H1 (cell line): ENCODE measurements around the gene CREBBP. TPM values are rescaled to one million over a fixed set of nuclear protein-coding genes. Genes with fewer than 3 reads are reported as not detected.

Experiments
- CTCF ChIA-PET: fragments of 300-600 bp; sonication (Branson Sonifier 250); formaldehyde crosslinking; loops from one replicate; lab custom pipeline; 2021; ENCODE audit not compliant: partially characterized antibody; lab: Charles Lee
- POLR2A ChIA-PET: fragments of 300-600 bp; sonication (Branson Sonifier 250); formaldehyde crosslinking; loops from one replicate; lab custom pipeline; 2021; ENCODE audit warnings: inconsistent platforms; ENCODE audit not compliant: partially characterized antibody; lab: Charles Lee
- DNase-seq, 2 experiments: peaks; one replicate each; pipeline versions ENCODE4 v3.0.0 to v3.0.0-alpha.2; 2010 to 2022; ENCODE audit warnings: low spot score in 2 of 2, low read depth in 1 of 2, mixed read lengths in 1 of 2
- FAIRE-seq: peaks from 2 replicates; lab custom pipeline; 2011; peaks lifted over from hg19 to GRCh38; lab: Jason Lieb, UNC
- H2AFZ ChIP-seq: 2 replicates; pipeline ENCODE4 v1.8.1; 2012; ENCODE audit warnings: low read length, inconsistent platforms
- H2AK5ac ChIP-seq: 2 replicates; pipeline ENCODE4 v1.6.1; 2013; ENCODE audit warnings: low read depth, low read length
- H2BK120ac ChIP-seq: replicated peaks from 2 replicates; pipeline ENCODE3; 2013; ENCODE audit warnings: low read depth, low read length, inconsistent platforms
- H2BK12ac ChIP-seq: 2 replicates; pipeline ENCODE4 v1.6.1; 2013; ENCODE audit warnings: low read depth, low read length
- H2BK15ac ChIP-seq: 2 replicates; pipeline ENCODE4 v1.6.1; 2013; ENCODE audit warnings: low read length
- H2BK20ac ChIP-seq: 2 replicates; pipeline ENCODE4 v1.6.1; 2013; ENCODE audit warnings: low read length
- H2BK5ac ChIP-seq: 2 replicates; pipeline ENCODE4 v1.6.1; 2013; ENCODE audit warnings: low read depth, low read length
- H3K14ac ChIP-seq: 2 replicates; pipeline ENCODE4 v1.6.1; 2013; ENCODE audit warnings: inconsistent platforms; ENCODE audit not compliant: insufficient read length
- H3K18ac ChIP-seq: 2 replicates; pipeline ENCODE4 v1.6.1; 2013; ENCODE audit warnings: low read length; ENCODE audit errors: extremely low read depth
- H3K23ac ChIP-seq: 2 replicates; pipeline ENCODE4 v1.6.1; 2013; ENCODE audit warnings: inconsistent platforms; ENCODE audit not compliant: insufficient read length
- H3K23me2 ChIP-seq: 2 replicates; pipeline ENCODE4 v1.6.1; 2013; ENCODE audit warnings: low read depth, low read length
- H3K27ac ChIP-seq: 2 replicates; pipeline ENCODE4 v1.6.1; 2011; ENCODE audit warnings: low read depth, low read length, inconsistent platforms
- H3K27me3 ChIP-seq, 4 experiments: replicated peaks in 1 of 4; 1 replicate in 1 of 4; 2 replicates in 3 of 4; pipeline versions ENCODE4 v1.6.1 to v1.8.1; 2011 to 2013; ENCODE audit warnings: low read length in 3 of 4, mild to moderate bottlenecking in 3 of 4, inconsistent platforms in 2 of 4, mixed read lengths in 2 of 4, moderate library complexity in 1 of 4; ENCODE audit not compliant: control insufficient read depth in 3 of 4, insufficient read depth in 3 of 4; ENCODE audit errors: extremely low read depth in 1 of 4
- H3K36me3 ChIP-seq, 4 experiments: 2 replicates each; pipeline versions ENCODE4 v1.6.1 to v1.8.1; 2011 to 2013; ENCODE audit warnings: mild to moderate bottlenecking in 4 of 4, low read length in 3 of 4, moderate library complexity in 2 of 4, control low read depth in 1 of 4, inconsistent platforms in 1 of 4; ENCODE audit not compliant: insufficient read depth in 4 of 4, control insufficient read depth in 2 of 4
- H3K4ac ChIP-seq: replicated peaks from 2 replicates; pipeline ENCODE3; 2013; ENCODE audit warnings: low read length, low read depth, mixed read lengths, inconsistent platforms; ENCODE audit not compliant: insufficient read length
- H3K4me1 ChIP-seq, 4 experiments: replicated peaks in 1 of 4; 1 replicate in 1 of 4; 2 replicates in 3 of 4; pipeline versions ENCODE4 v1.6.1 to v1.8.1; 2011 to 2013; ENCODE audit warnings: low read length in 3 of 4, inconsistent platforms in 2 of 4, mixed read lengths in 1 of 4; ENCODE audit not compliant: insufficient read depth in 4 of 4, control insufficient read depth in 3 of 4
- H3K4me2 ChIP-seq, 2 experiments: 2 replicates each; pipeline versions ENCODE4 v1.6.1 to v1.8.1; 2011 to 2013; ENCODE audit warnings: low read depth in 2 of 2, low read length in 2 of 2, control low read depth in 1 of 2, inconsistent platforms in 1 of 2, mild to moderate bottlenecking in 1 of 2; ENCODE audit not compliant: insufficient read depth in 1 of 2
- H3K4me3 ChIP-seq, 4 experiments: fragments of 200-600, 300-600 bp in 1 of 4; sonication (generic), shearing (Covaris generic), sonication (Bioruptor Twin) in 1 of 4; 2 replicates each; pipeline versions ENCODE4 v1.5.1 to v1.8.1; 2011 to 2016; ENCODE audit warnings: low read length in 4 of 4, low read depth in 3 of 4, control low read depth in 2 of 4, inconsistent platforms in 2 of 4, mild to moderate bottlenecking in 2 of 4, mixed read lengths in 1 of 4, moderate library complexity in 1 of 4; ENCODE audit not compliant: insufficient read depth in 2 of 4; ENCODE audit errors: extremely low read depth in 1 of 4
- H3K56ac ChIP-seq: replicated peaks from 2 replicates; pipeline ENCODE3; 2013; ENCODE audit warnings: low read depth, mild to moderate bottlenecking, mixed read lengths, low read length, inconsistent platforms; ENCODE audit not compliant: insufficient read length
- H3K79me1 ChIP-seq: 2 replicates; pipeline ENCODE4 v1.6.1; 2013; ENCODE audit warnings: low read depth, low read length, control low read depth
- H3K79me2 ChIP-seq, 2 experiments: 2 replicates each; pipeline versions ENCODE4 v1.6.1 to v1.8.1; 2012 to 2013; ENCODE audit warnings: low read length in 2 of 2, mild to moderate bottlenecking in 2 of 2, inconsistent platforms in 1 of 2; ENCODE audit not compliant: insufficient read depth in 2 of 2, control insufficient read depth in 1 of 2
- H3K9ac ChIP-seq, 4 experiments: replicated peaks in 1 of 4; 1 replicate in 1 of 4; 2 replicates in 3 of 4; pipeline versions ENCODE4 v1.6.1 to v1.8.1; 2011 to 2013; ENCODE audit warnings: low read depth in 3 of 4, low read length in 3 of 4, control low read depth in 2 of 4, mild to moderate bottlenecking in 2 of 4, moderate library complexity in 2 of 4, inconsistent platforms in 1 of 4; ENCODE audit errors: extremely low read depth in 1 of 4
- H3K9me3 ChIP-seq, 2 experiments: 2 replicates each; pipeline versions ENCODE4 v1.6.1 to v1.8.1; 2012 to 2013; ENCODE audit warnings: mild to moderate bottlenecking in 2 of 2, moderate library complexity in 2 of 2, control low read depth in 1 of 2, inconsistent platforms in 1 of 2, low read depth in 1 of 2, low read length in 1 of 2, mixed read lengths in 1 of 2; ENCODE audit not compliant: insufficient read depth in 2 of 2
- H4K20me1 ChIP-seq, 2 experiments: replicated peaks in 1 of 2; 2 replicates each; pipeline versions ENCODE3 to v1.8.1; 2011 to 2013; ENCODE audit warnings: inconsistent platforms in 2 of 2, low read length in 2 of 2, mild to moderate bottlenecking in 1 of 2; ENCODE audit not compliant: insufficient read depth in 2 of 2, control insufficient read depth in 1 of 2
- H4K5ac ChIP-seq: 2 replicates; pipeline ENCODE4 v1.6.1; 2013; ENCODE audit warnings: low read length, low read depth, mixed read lengths, inconsistent platforms; ENCODE audit not compliant: insufficient read length
- H4K8ac ChIP-seq: 2 replicates; pipeline ENCODE4 v1.8.0; 2013; ENCODE audit warnings: mild to moderate bottlenecking, moderate library complexity, low read length, inconsistent platforms; ENCODE audit not compliant: insufficient read depth; ENCODE audit errors: extremely low read depth
- H4K91ac ChIP-seq: replicated peaks from 2 replicates; pipeline ENCODE3; 2013; ENCODE audit warnings: low read length, mixed read lengths, inconsistent platforms; ENCODE audit not compliant: insufficient read length
- ASH2L ChIP-seq: fragments of 200-600, 300-600 bp; sonication (generic); IDR thresholded peaks from one replicate; pipeline ENCODE4 v1.7.1; 2017; ENCODE audit warnings: low read length
- ATF2 ChIP-seq: IDR thresholded peaks from 2 replicates; pipeline ENCODE4 v1.6.1; 2012; ENCODE audit warnings: low read length, inconsistent platforms
- CTBP2 ChIP-seq: IDR thresholded peaks from 2 replicates; pipeline ENCODE4 v1.7.0; 2011; ENCODE audit warnings: borderline replicate concordance, mild to moderate bottlenecking, moderate library complexity, mixed read lengths, low read length; ENCODE audit not compliant: insufficient read depth, insufficient read length
- GABPA ChIP-seq: IDR thresholded peaks from 2 replicates; pipeline ENCODE4 v1.6.1; 2011; ENCODE audit warnings: mild to moderate bottlenecking, low read length, moderate library complexity, borderline replicate concordance; ENCODE audit not compliant: insufficient read depth
- KDM1A ChIP-seq: fragments of 200-600, 300-600 bp; sonication (generic); IDR thresholded peaks from 2 replicates; pipeline ENCODE4 v1.7.1; 2016; ENCODE audit warnings: mild to moderate bottlenecking, low read length, borderline replicate concordance
- RAD21 ChIP-seq, 2 experiments: IDR thresholded peaks in 1 of 2; conservative IDR thresholded peaks in 1 of 2; 2 replicates each; pipeline ENCODE4 v1.6.1; 2011; ENCODE audit warnings: low read depth in 2 of 2, low read length in 2 of 2, improper control_type of control experiment in 1 of 2, inconsistent platforms in 1 of 2, mild to moderate bottlenecking in 1 of 2, moderate library complexity in 1 of 2
- RBBP5 ChIP-seq: IDR thresholded peaks from 2 replicates; pipeline ENCODE4 v1.7.1; 2012; ENCODE audit warnings: low read depth, mild to moderate bottlenecking, inconsistent platforms, low read length, moderate library complexity, borderline replicate concordance
- SP1 ChIP-seq: IDR thresholded peaks from 2 replicates; pipeline ENCODE4 v1.6.1; 2011; ENCODE audit warnings: low read depth, low read length
- SP4 ChIP-seq: IDR thresholded peaks from 2 replicates; pipeline ENCODE4 v1.6.1; 2012; ENCODE audit warnings: low read length, inconsistent platforms
- TCF12 ChIP-seq: IDR thresholded peaks from 2 replicates; pipeline ENCODE4 v1.6.1; 2011; ENCODE audit warnings: low read depth, mild to moderate bottlenecking, low read length
- USF2 ChIP-seq: IDR thresholded peaks from 2 replicates; pipeline ENCODE4 v1.6.1; 2011; ENCODE audit warnings: low read length, improper control_type of control experiment
- WGBS, 2 experiments: shearing (Covaris generic) in 1 of 2; methylation state at CpG; one replicate each; pipeline versions ENCODE4 v1.1.6 to v1.1.7; 2013 to 2015; ENCODE audit warnings: low lambda C conversion rate in 2 of 2, mixed read lengths in 2 of 2, inconsistent platforms in 1 of 2, low coverage in 1 of 2, missing lambda C conversion rate in 1 of 2; ENCODE audit not compliant: insufficient replicate concordance in 2 of 2, insufficient coverage in 1 of 2, insufficient read length in 1 of 2; ENCODE audit errors: extremely low coverage in 1 of 2, missing lambda C conversion rate in 1 of 2; 5-methylcytosine and 5-hydroxymethylcytosine counted together
- polyA plus RNA-seq, 7 experiments: library from polyadenylated mRNA; depleted of rRNA in 3 of 7; stranded (reverse) in 5 of 7; unstranded in 2 of 7; fragments of >200 nt in 5 of 7; fragments of 200-250 nt in 2 of 7; gene quantifications; 1 replicate in 5 of 7; 2 replicates in 1 of 7; 4 replicates in 1 of 7; pipeline versions ENCODE4 v1.2.1 to v1.2.3, GENCODE V29; 2011 to 2013; ENCODE audit warnings: missing spikeins in 2 of 7, mixed read lengths in 2 of 7
- total RNA-seq: library from RNA; stranded (reverse); fragmentation: NEBNext Ultra II Directional; extraction: Animal tissue kit (Norgen Biotek cat#: 25700); gene quantifications from 2 replicates; pipeline ENCODE4 v1.2.1, GENCODE V29; 2021

Gene CREBBP
- total and polyA plus RNA-seq, 2 of the 8 experiments (the other 6 are each of a cell fraction or from before 2014, with no cell fraction given), result 10.0 to 60.1 TPM

DNA sequence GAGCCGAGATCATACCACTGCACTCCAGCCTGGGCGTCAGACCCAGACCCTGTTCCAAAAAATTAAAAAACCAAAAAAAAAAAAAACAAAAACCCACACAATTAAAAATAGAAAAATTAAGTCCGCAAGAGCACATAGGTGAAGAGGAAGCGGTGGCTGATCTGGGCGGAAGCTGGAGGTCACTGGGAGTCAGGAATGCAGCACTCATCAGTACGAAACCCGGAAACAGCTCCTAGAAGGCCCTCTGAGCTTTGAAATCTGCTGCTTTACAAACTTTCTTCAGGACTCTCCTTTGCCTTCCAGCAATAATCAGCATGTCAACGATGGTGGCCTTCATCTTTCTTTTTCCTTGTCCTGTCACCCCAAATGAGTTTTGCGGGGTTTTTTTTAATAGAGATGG lies 192.7 kb downstream of the CREBBP start:
- ChIA-PET POLR2A (interaction anchor here (2.1 kb wide), 1 partner anchor 12 kb away, joined by 7 read pairs; no protein-coding TSS in a partner anchor), CTCF (interaction anchor here (0.9 to 3.4 kb wide), 5 partner anchors 8 to 34 kb away, joined by 3 to 15 read pairs (median 4); partner anchors contain the start of gene DNASE1)
- H2BK12ac ChIP-seq, result no peak overlapping the region
- H3K4me3 ChIP-seq, result no peak overlapping the region
- H3K9ac ChIP-seq, result no peak overlapping the region
- H4K91ac ChIP-seq, result no peak overlapping the region
- no peak overlapping the region for H3K27ac ChIP-seq
- H3K4me2 ChIP-seq, result no peak overlapping the region
- no peaks in the 10 kb centered on the region for H3K27me3 ChIP-seq
- H3K4me1 ChIP-seq, result no peaks in the 10 kb centered on the region
- no peak overlapping the region for H3K4ac ChIP-seq
- no peak overlapping the region for H4K8ac ChIP-seq
- 93% methylated on average over 7 of the region's 9 CpGs; no CpG with 5 or more reads in 1 of the 2 experiments for WGBS, 2 experiments
- no peak overlapping the region for H3K18ac ChIP-seq
- H2BK15ac ChIP-seq, result no peak overlapping the region
- H3K23me2 ChIP-seq, result no peaks in the 10 kb centered on the region
- FAIRE-seq (no peak), DNase-seq (no peak)
- H2AK5ac ChIP-seq, result no peak overlapping the region
- no peak overlapping the region for H3K14ac ChIP-seq
- no peak overlapping the region for H3K56ac ChIP-seq
- no peaks in the 10 kb centered on the region for H3K79me1 ChIP-seq
- H4K5ac ChIP-seq, result no peak overlapping the region
- H2BK120ac ChIP-seq, result no peak overlapping the region
- H4K20me1 ChIP-seq, result peaks cover 9 to 11% of the 10 kb centered on the region in 2 experiments
- H3K9me3 ChIP-seq, result no peaks in the 10 kb centered on the region
- peaks cover 23 to 52% (median 36%) of the 10 kb centered on the region in 4 experiments for H3K36me3 ChIP-seq
- H2AFZ ChIP-seq, result no peak overlapping the region
- H3K23ac ChIP-seq, result no peak overlapping the region
- H2BK20ac ChIP-seq, result no peak overlapping the region
- 0 out of 4 replicates have a peak, but pooled peaks cover 0 to 2% of the 10 kb centered on the region in 2 experiments for H3K79me2 ChIP-seq
- no peak overlapping the region for H2BK5ac ChIP-seq
- TF ChIP-seq RAD21 (IDR thresholded peaks at IDR 0.05 in 1 of 2, conservative IDR thresholded peaks at IDR 0.05 in 1 of 2; ENCODE audit: low read depth in 2 of 2, low read length in 2 of 2), result no peak
- no peak for TF ChIP-seq CTBP2
- no peak for TF ChIP-seq ATF2
- TF ChIP-seq TCF12, result no peak
- TF ChIP-seq SP4, result no peak
- TF ChIP-seq KDM1A, result no peak
- no peak for TF ChIP-seq RBBP5
- no peak for TF ChIP-seq USF2
- no peak for TF ChIP-seq GABPA
- no peak for TF ChIP-seq SP1
- TF ChIP-seq ASH2L, result no peak
